PC-9 (cell line): Measurements from ENCODE around the gene PDE4D. TPM values are rescaled to one million over a fixed set of nuclear protein-coding genes. Genes with fewer than 3 reads are reported as not detected.

Source experiments
- BruUV-seq: library from RNA; stranded (reverse); fragments of 400-500 nt; replicated peaks from 2 replicates; lab custom pipeline; 2021; lab: Mats Ljungman, UMichigan
- CTCF ChIA-PET: fragments of 300-600 bp; sonication (Branson Sonifier 250); formaldehyde crosslinking; loops from one replicate; lab custom pipeline; 2022; ENCODE audit warnings: antibody characterized with exemption; lab: Charles Lee
- POLR2A ChIA-PET: fragments of 300-600 bp; sonication (Branson Sonifier 250); formaldehyde crosslinking; loops from one replicate; lab custom pipeline; 2022; ENCODE audit warnings: antibody characterized with exemption; ENCODE audit not compliant: unreplicated experiment; lab: Charles Lee
- DNase-seq, 2 experiments: peaks; one replicate each; pipeline versions ENCODE4 v3.0.0 to v3.0.0-alpha.2; 2015 to 2022; ENCODE audit warnings: mixed read lengths in 1 of 2
- H2AFZ ChIP-seq: fragments of 200-600 bp; sonication (generic); 2 replicates; pipeline ENCODE4 v1.8.1; 2017; ENCODE audit warnings: antibody characterized with exemption
- H3F3A ChIP-seq: fragments of 200-600 bp; sonication (generic); 2 replicates; pipeline ENCODE4 v1.8.1; 2017; ENCODE audit warnings: antibody characterized with exemption, mild to moderate bottlenecking, low read depth; ENCODE audit not compliant: insufficient read depth
- H3K27ac ChIP-seq: fragments of 200-600 bp; sonication (generic); 2 replicates; pipeline ENCODE4 v1.6.1; 2016; ENCODE audit warnings: mixed run types
- H3K27me3 ChIP-seq: fragments of 200-600 bp; sonication (generic); 2 replicates; pipeline ENCODE4 v1.6.1; 2016; ENCODE audit warnings: low read depth, mixed run types; ENCODE audit not compliant: insufficient read depth
- H3K36me3 ChIP-seq: fragments of 200-600 bp; sonication (generic); 2 replicates; pipeline ENCODE4 v1.6.1; 2016; ENCODE audit warnings: low read depth, mixed run types
- H3K4me1 ChIP-seq: fragments of 200-600 bp; sonication (generic); replicated peaks from 2 replicates; pipeline ENCODE4 v1.6.1; 2016; ENCODE audit warnings: mixed run types; ENCODE audit not compliant: insufficient read depth
- H3K4me2 ChIP-seq: fragments of 200-600 bp; sonication (generic); 2 replicates; pipeline ENCODE4 v1.6.1; 2017; ENCODE audit warnings: mixed run types
- H3K4me3 ChIP-seq: fragments of 200-600 bp; sonication (generic); 2 replicates; pipeline ENCODE4 v1.6.1; 2016; ENCODE audit warnings: mixed run types
- H3K79me2 ChIP-seq: fragments of 200-600 bp; sonication (generic); 2 replicates; pipeline ENCODE4 v1.6.1; 2017; ENCODE audit warnings: low read depth, mixed run types
- H3K9me2 ChIP-seq: fragments of 200-600 bp; sonication (generic); 2 replicates; pipeline ENCODE4 v1.8.1; 2017; ENCODE audit warnings: mild to moderate bottlenecking; ENCODE audit not compliant: insufficient read depth
- H3K9me3 ChIP-seq: fragments of 200-600 bp; sonication (generic); 2 replicates; pipeline ENCODE4 v1.8.1; 2016; ENCODE audit warnings: low read depth; ENCODE audit not compliant: insufficient read depth
- H4K20me1 ChIP-seq: fragments of 200-600 bp; sonication (generic); 2 replicates; pipeline ENCODE4 v1.8.1; 2017; ENCODE audit not compliant: insufficient read depth
- EZH2 ChIP-seq: fragments of 200-600 bp; sonication (generic); IDR thresholded peaks from 2 replicates; pipeline ENCODE4 v1.8.0; 2017; ENCODE audit warnings: antibody characterized with exemption, low read depth
- intact Hi-C: fragments of 100-400 bp; cut with micrococcal nuclease; formaldehyde crosslinking; loops from one replicate; pipeline ENCODE4 v1.10.0; 2022; ENCODE audit not compliant: unreplicated experiment
- total RNA-seq: library from RNA; stranded (reverse); gene quantifications from 2 replicates; pipeline ENCODE4 v1.2.3, GENCODE V29; 2021
- TF ChIP-seq, protein P1 (sequence below): fragments of 200-600 bp; sonication (generic); conservative IDR thresholded peaks from 2 replicates; pipeline ENCODE4 v1.6.1; 2017; ENCODE audit warnings: mixed run types, antibody characterized with exemption, mild to moderate bottlenecking, moderate library complexity

PDE4D gene
- total RNA-seq, 1 experiment from 2014 or later = 9.8 TPM

DNA sequence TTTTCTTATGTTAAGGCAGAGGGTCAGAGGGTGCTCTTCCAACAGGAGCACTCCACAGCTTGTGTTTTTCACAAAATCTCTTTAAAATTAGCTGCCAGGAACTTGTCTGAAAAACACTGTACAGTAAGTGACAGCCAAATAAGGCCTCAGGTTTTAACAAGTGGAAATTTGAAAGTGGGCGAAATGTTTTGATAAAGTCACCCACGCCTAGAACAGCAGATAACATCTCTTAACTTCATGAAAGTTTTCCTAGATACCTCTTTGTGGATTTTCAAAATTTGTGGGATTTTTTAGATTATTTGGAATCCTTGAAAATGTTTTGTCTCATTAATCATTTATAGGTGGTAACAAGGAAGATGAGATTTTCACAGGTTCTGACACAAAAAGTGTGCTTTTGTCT lies 121.3 kb downstream of the PDE4D start:
- ChIA-PET POLR2A (interaction anchor here (0.5 to 0.7 kb wide), 2 partner anchors 18 to 546 kb away, joined by 4 to 6 read pairs; no protein-coding TSS in a partner anchor), CTCF (interaction anchor here (0.5 kb wide), 1 partner anchor 16 kb away, joined by 3 read pairs; no protein-coding TSS in a partner anchor)
- peaks cover 15% of the 10 kb centered on the region for H3K79me2 ChIP-seq
- BruUV-seq = no TSS peak
- H3K9me3 ChIP-seq = no peaks in the 10 kb centered on the region
- H2AFZ ChIP-seq = no peak overlapping the region
- TF ChIP-seq EZH2 = no peak
- TF ChIP-seq, protein P1, sequence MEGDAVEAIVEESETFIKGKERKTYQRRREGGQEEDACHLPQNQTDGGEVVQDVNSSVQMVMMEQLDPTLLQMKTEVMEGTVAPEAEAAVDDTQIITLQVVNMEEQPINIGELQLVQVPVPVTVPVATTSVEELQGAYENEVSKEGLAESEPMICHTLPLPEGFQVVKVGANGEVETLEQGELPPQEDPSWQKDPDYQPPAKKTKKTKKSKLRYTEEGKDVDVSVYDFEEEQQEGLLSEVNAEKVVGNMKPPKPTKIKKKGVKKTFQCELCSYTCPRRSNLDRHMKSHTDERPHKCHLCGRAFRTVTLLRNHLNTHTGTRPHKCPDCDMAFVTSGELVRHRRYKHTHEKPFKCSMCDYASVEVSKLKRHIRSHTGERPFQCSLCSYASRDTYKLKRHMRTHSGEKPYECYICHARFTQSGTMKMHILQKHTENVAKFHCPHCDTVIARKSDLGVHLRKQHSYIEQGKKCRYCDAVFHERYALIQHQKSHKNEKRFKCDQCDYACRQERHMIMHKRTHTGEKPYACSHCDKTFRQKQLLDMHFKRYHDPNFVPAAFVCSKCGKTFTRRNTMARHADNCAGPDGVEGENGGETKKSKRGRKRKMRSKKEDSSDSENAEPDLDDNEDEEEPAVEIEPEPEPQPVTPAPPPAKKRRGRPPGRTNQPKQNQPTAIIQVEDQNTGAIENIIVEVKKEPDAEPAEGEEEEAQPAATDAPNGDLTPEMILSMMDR = no peak
- H3K4me1 ChIP-seq = peaks cover 39% of the 10 kb centered on the region
- no peak overlapping the region for H3K4me2 ChIP-seq
- no peaks in the 10 kb centered on the region for H4K20me1 ChIP-seq
- H3F3A ChIP-seq = peaks cover 12% of the 10 kb centered on the region
- intact Hi-C loops = no loop called here
- no peaks in the 10 kb centered on the region for H3K27me3 ChIP-seq
- no peak overlapping the region for H3K4me3 ChIP-seq
- no peaks in the 10 kb centered on the region for H3K9me2 ChIP-seq
- H3K36me3 ChIP-seq = no peaks in the 10 kb centered on the region
- no peak for DNase-seq
- H3K27ac ChIP-seq = no peak overlapping the region

DNA sequence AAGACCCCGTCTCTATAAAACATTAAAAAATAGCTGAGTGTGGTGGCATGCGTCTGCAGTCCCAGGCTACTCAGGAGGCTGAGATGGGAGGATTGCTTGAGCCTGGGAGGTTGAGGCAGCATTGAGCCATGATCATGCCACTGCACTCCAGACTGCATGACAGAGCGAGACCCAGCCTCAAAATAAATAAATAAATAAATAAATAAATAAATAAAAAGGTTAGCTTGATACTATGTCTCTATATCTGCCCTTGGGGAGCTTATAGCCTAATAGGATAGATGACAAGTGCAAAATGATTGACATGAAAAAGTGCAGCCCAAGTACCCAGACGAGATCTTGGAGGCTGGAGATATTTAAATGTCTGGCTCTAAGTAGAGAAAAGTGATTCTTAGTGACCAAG lies 122.6 kb downstream of the PDE4D start:
- H3K27ac ChIP-seq = no peak overlapping the region
- TF ChIP-seq, protein P1 = no peak
- TF ChIP-seq EZH2 = no peak
- intact Hi-C loops = no loop called here
- no peaks in the 10 kb centered on the region for H3K27me3 ChIP-seq
- no peaks in the 10 kb centered on the region for H4K20me1 ChIP-seq
- ChIA-PET CTCF (no interaction called here), POLR2A (no interaction called here)
- no peaks in the 10 kb centered on the region for H3K36me3 ChIP-seq
- H3K79me2 ChIP-seq = peaks cover 27% of the 10 kb centered on the region
- H3K4me2 ChIP-seq = no peak overlapping the region
- H3K4me3 ChIP-seq = no peak overlapping the region
- H3K9me2 ChIP-seq = no peaks in the 10 kb centered on the region
- no peaks in the 10 kb centered on the region for H3K9me3 ChIP-seq
- peaks cover 15% of the 10 kb centered on the region for H3F3A ChIP-seq
- peaks cover 51% of the 10 kb centered on the region for H3K4me1 ChIP-seq
- H2AFZ ChIP-seq = no peak overlapping the region
- DNase-seq = no peak
- no TSS peak for BruUV-seq

DNA sequence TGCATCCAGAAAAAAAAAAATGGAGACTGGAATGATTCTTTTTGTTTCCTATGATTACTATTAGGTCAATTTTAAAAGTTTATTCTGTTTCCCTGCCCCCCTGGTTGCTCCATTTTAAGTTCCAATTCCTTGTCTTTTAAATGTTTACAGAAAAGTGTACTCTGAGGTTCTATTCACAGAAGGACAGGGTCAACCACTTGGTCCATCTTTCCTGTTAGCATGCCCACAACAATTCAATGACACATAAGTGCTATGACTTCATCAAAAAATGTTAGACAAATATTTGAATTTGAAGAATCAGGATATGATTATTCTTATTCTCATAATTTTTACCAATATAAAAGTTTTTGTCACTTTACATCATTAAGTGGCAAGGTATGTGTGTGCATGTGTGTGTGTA lies 123.7 kb downstream of the PDE4D start:
- no peaks in the 10 kb centered on the region for H3K9me3 ChIP-seq
- no peaks in the 10 kb centered on the region for H3K27me3 ChIP-seq
- no TSS peak for BruUV-seq
- intact Hi-C loops = loop anchor here (2.0 kb wide), 2 partner anchors 17 to 29 kb away; no protein-coding TSS in a partner anchor
- peak overlapping the region; percentile 83 for H3K4me2 ChIP-seq
- H3F3A ChIP-seq = peaks cover 15% of the 10 kb centered on the region
- no peaks in the 10 kb centered on the region for H3K9me2 ChIP-seq
- ChIA-PET POLR2A (no interaction called here), CTCF (no interaction called here)
- peaks cover 57% of the 10 kb centered on the region for H3K4me1 ChIP-seq
- peaks cover 37% of the 10 kb centered on the region for H3K79me2 ChIP-seq
- no peaks in the 10 kb centered on the region for H4K20me1 ChIP-seq
- peak overlapping the region; percentile 88; the same call in 1 of the 2 replicates for H3K4me3 ChIP-seq
- TF ChIP-seq, protein P1 = no peak
- H3K36me3 ChIP-seq = no peaks in the 10 kb centered on the region
- no peak overlapping the region for H2AFZ ChIP-seq
- peak overlapping the region; percentile 65 for H3K27ac ChIP-seq
- DNase-seq = peak in 1 of 2 experiments; percentile 43
